Measurements from ENCODE around the gene RBM6.
"Not testable (repeated sequence)": the region's sequence is repeated elsewhere in the genome, so short reads cannot be mapped to it uniquely, and the experiment has no call there.

RBM6 gene

DNA sequence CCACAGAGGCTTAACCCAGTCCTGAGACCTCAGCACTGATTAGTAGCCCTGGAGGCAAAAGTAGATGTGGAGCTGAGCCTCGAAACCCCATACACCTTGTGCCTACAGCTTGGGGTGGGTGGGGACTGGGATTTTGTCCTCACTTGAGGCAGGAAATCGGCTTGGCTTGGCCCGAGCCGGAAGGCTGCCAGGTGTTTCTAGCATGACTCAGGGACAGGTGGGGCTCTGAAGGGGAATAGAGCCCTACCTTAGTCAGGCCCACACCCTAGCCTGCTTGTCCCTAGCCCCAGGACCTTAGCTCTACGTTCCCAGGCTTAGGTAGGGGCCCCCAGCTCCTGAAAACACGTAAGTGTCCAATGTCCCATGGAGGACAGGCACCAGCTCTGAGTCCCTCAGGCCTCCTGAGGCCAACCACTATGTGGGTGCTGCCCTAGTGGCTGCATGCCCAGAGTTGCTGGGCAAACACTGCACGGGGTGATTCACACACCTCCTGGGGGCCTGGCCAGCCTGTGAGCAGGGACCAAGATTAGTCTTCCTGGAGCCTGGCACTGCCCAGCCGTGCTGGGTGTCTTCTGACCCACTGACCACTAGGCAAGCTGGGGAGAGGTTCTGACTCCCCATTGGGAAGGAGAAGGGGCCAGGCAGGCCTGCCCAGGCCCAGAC lies 39.3 kb upstream of the RBM6 start:
- H3K4me3 ChIP-seq (ENCODE audit: control insufficient read depth in 1 of 7, extremely low read depth in 1 of 7, insufficient read depth in 4 of 7, low read depth in 2 of 7, low read length in 6 of 7) = no peak overlapping the region
- no peaks in the 10 kb centered on the region for H3K36me3 ChIP-seq (ENCODE audit: control insufficient read depth in 4 of 4, insufficient read depth in 4 of 4, low read length in 3 of 4)
- no peak overlapping the region for H3K27ac ChIP-seq (ENCODE audit: insufficient read depth in 1 of 2, low read depth in 1 of 2, low read length in 2 of 2, poor library complexity in 1 of 2, severe bottlenecking in 2 of 2)
- no peak for DNase-seq
- H3K27me3 ChIP-seq (replicated peaks in 2 of 5; ENCODE audit: control insufficient read depth in 4 of 5, insufficient read depth in 5 of 5, low read length in 4 of 5) = no peaks in the 10 kb centered on the region
- H3K9me3 ChIP-seq (ENCODE audit: control extremely low read depth in 1 of 5, control insufficient read depth in 4 of 5, insufficient read depth in 2 of 5, low read depth in 1 of 5, low read length in 4 of 5) = no peaks in the 10 kb centered on the region
- CTCF ChIA-PET = interaction anchor here (0.7 to 4.3 kb wide), 17 partner anchors 9 to 184 kb away, joined by 3 to 26 read pairs (median 4); partner anchors contain the start of genes CDHR4 and TRAIP
- WGBS (ENCODE audit: insufficient coverage) = 85% methylated on average over 6 of the region's 8 CpGs
- H3K4me1 ChIP-seq (ENCODE audit: control extremely low read depth in 1 of 4, control insufficient read depth in 4 of 4, insufficient read depth in 4 of 4, low read length in 3 of 4) = peaks cover 0 to 12% (median 11%) of the 10 kb centered on the region in 4 experiments
- POLR2A ChIA-PET = no interaction called here

DNA sequence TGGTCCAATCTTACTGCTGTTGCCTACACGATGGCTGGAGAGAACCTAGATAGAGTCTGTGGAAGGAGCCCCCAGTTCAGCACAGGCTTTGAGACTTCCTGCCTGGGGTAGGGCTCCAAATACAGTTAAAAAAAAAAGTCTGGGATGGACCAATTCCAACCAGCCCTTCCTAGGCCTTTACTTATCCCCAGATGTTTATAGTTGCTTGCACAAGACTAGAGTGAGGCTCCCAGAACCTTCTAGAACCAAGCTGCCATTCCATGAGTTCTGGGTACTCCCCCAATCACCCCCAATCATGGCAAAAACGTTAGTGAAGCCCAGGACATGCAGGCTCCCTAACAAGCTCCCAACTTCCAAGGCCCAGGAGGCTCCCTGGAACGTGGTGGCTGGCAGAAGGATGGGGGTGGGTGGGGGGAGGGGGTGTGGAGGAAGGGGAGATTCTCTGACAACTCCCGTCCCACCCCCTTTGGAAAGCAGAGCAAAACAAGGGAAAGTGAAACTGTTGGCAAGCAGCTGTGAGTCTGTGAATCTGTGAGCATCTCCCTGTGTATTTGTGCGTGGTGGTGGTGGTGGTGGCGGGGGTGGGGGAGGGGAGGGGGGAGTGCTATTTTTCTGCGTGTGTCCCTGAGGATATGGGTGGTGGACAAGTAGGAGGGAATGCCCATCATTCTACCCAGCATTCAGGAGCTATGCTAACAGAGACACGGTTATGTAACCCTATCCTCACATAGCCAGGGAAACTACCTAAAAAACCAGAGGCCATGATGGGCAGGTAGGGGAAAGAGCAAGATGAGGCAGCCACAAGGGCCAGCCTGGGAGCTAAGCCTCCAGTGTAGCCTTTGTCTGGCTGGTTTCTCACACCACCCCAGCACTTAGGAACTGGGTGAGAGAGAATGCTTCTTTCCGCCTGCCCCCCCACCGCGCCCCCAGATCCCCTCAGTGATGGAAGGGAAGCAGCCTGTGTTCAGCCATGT lies 38.3 kb upstream of the RBM6 start:
- ChIA-PET CTCF (interaction anchor here (0.6 to 4.3 kb wide), 15 partner anchors 8 to 91 kb away, joined by 3 to 26 read pairs (median 4); partner anchors contain the start of gene TRAIP), POLR2A (interaction anchor here (1.0 kb wide), 1 partner anchor 62 kb away, joined by 3 read pairs; no protein-coding TSS in a partner anchor)
- Histone ChIP-seq H3K27me3 (replicated peaks in 2 of 5; ENCODE audit: control insufficient read depth in 4 of 5, insufficient read depth in 5 of 5, low read length in 4 of 5) (no peaks in the 10 kb centered on the region), H3K36me3 (ENCODE audit: control insufficient read depth in 4 of 4, insufficient read depth in 4 of 4, low read length in 3 of 4) (no peaks in the 10 kb centered on the region), H3K27ac (ENCODE audit: insufficient read depth in 1 of 2, low read depth in 1 of 2, low read length in 2 of 2, poor library complexity in 1 of 2, severe bottlenecking in 2 of 2) (no peak overlapping the region), H3K4me1 (ENCODE audit: control extremely low read depth in 1 of 4, control insufficient read depth in 4 of 4, insufficient read depth in 4 of 4, low read length in 3 of 4) (peaks cover 0 to 22% (median 20%) of the 10 kb centered on the region in 4 experiments), H3K9me3 (ENCODE audit: control extremely low read depth in 1 of 5, control insufficient read depth in 4 of 5, insufficient read depth in 2 of 5, low read depth in 1 of 5, low read length in 4 of 5) (no peaks in the 10 kb centered on the region), H3K4me3 (ENCODE audit: control insufficient read depth in 1 of 7, extremely low read depth in 1 of 7, insufficient read depth in 4 of 7, low read depth in 2 of 7, low read length in 6 of 7) (no peak overlapping the region)
- DNase-seq = peak in 2 of 3 donors; percentile 41 to 44
- 85% methylated on average over 4 of the region's 11 CpGs for WGBS (ENCODE audit: insufficient coverage)

DNA sequence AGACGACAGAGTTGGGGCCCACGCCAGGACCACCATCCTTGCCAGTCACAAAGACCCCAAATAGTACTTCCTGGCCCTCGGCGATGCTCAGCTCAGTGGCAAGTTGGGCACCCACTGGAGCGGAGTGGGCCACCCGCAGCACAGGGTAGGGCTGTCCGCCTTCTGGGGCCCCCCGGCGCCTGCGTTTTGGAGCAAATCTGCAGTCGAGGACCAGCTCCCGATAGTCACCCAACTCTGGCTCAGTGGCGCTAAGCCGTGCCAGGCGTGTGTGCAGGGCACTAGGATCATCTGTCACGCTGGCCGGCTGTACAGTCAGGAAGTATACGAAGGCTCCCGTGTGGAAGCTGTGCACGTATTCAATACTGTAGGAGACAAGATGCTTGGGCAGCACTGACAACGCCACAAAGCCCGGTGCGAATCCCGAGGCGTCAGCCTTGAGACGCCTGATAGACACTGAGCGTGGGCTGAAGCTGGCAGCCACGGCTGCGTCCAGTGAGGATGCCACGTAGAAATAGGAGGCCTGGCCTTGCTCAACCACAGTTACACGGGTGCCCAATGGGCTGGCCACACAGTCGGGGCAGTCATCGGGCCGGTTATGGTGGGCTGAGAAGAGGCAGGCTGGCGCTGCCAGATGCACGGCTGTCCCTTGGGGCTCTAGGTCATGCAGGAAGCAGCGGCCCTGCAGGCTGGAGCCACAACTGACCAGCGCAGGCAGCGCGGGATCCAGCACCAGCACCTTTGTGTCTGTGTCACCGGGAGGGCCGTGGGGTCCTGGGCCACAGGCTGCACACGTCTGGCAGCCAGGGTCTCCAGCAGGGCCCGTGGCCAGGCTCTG lies 37.2 kb upstream of the RBM6 start:
- Histone ChIP-seq H3K4me1 (ENCODE audit: control extremely low read depth in 1 of 4, control insufficient read depth in 4 of 4, insufficient read depth in 4 of 4, low read length in 3 of 4) (peaks cover 0 to 22% (median 20%) of the 10 kb centered on the region in 4 experiments), H3K9me3 (ENCODE audit: control extremely low read depth in 1 of 5, control insufficient read depth in 4 of 5, insufficient read depth in 2 of 5, low read depth in 1 of 5, low read length in 4 of 5) (no peaks in the 10 kb centered on the region), H3K27me3 (replicated peaks in 2 of 5; ENCODE audit: control insufficient read depth in 4 of 5, insufficient read depth in 5 of 5, low read length in 4 of 5) (no peaks in the 10 kb centered on the region), H3K27ac (ENCODE audit: insufficient read depth in 1 of 2, low read depth in 1 of 2, low read length in 2 of 2, poor library complexity in 1 of 2, severe bottlenecking in 2 of 2) (no peak overlapping the region), H3K4me3 (ENCODE audit: control insufficient read depth in 1 of 7, extremely low read depth in 1 of 7, insufficient read depth in 4 of 7, low read depth in 2 of 7, low read length in 6 of 7) (no peak overlapping the region), H3K36me3 (ENCODE audit: control insufficient read depth in 4 of 4, insufficient read depth in 4 of 4, low read length in 3 of 4) (no peaks in the 10 kb centered on the region)
- ChIA-PET POLR2A (interaction anchor here (1.0 kb wide), 1 partner anchor 64 kb away, joined by 3 read pairs; no protein-coding TSS in a partner anchor), CTCF (interaction anchor here (0.8 to 4.3 kb wide), 5 partner anchors 20 to 61 kb away, joined by 3 to 26 read pairs (median 7); partner anchors contain the start of gene TRAIP)
- 97% methylated on average over 42 of the region's 44 CpGs for WGBS (ENCODE audit: insufficient coverage)
- DNase-seq = no peak

DNA sequence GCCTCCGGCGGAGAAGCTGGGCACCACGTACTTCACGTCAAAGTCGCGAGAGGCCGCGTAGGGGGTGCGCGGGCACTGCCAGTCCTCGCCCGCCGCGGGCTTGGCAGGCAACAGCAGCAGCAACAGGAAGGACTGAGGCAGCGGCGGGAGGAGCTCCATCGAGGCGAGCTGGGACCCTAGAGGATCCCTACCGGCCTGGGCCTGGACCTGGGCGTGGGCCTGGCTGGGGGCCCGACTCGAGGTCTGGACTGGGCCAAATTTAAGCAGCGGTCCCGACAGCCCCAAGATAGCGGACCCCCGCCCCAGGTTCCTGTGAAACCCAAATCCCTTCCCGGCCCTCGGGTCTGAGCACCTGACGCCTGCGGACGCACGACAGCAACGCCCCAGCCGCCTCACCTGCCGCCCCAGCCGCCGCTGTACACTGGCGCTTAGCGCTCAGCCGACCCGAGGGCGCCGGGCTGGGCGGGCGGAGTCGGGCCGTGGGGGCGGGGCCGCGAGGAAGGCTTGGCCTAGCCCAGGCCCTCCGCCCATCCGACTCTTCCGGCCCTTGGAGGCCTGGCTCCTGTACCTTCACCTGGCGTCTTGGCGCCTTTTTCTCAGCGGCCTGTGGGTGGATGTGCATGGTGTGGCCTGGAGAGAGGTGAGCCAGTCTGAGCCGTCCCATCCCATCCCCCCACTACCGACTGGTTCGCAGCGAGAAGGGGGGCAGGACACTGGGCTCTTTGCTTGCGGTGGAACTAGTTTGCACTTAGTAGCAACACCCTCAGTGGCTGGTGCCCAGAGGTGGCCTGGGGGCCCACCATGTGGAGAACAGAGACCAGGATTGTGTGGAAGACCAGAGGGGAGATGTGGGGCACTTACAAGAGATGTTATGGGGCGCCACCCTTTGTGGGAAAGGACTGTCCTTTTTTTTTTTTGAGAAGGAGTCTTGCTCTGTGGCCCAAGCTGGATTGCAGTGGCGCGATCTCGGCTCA lies 36.2 kb upstream of the RBM6 start, which contains the start of gene MST1R:
Gene MST1R (minus strand): TSS at position 423 of the 974 bp plus-strand sequence. CDS start 264 bp downstream, at position 159.
- DNase-seq = peak; percentile 58 to 77 (median 75)
- 51% methylated on average over 46 of the region's 65 CpGs for WGBS (ENCODE audit: insufficient coverage)

DNA sequence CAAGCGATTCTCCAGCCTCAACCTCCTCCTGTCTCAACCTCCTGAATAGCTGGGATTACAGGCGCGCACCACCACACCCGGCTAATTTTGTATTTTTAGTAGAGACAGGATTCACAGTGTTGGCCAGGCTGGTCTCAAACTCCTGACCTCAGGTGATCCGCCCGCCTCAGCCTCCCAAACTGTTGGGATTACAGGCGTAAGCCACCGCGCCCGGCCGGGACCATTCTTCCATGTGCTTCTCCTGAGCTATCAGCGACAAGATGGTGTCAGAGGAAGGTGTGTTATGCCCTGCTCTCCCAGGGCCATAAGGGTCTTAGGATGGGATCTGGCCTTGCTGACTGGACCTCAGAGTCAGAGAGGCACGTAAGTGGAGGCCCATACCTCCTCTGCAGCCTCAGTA lies 35.5 kb upstream of the RBM6 start:
- CTCF ChIA-PET = interaction anchor here (1.2 to 4.0 kb wide), 8 partner anchors 39 to 101 kb away, joined by 4 to 26 read pairs (median 7); partner anchors contain the start of genes INKA1 and TRAIP
- WGBS (ENCODE audit: insufficient coverage) = 98% methylated on average over 11 of the region's 13 CpGs
- Histone ChIP-seq H3K4me3 (ENCODE audit: control insufficient read depth in 1 of 7, extremely low read depth in 1 of 7, insufficient read depth in 4 of 7, low read depth in 2 of 7, low read length in 6 of 7) (peak overlapping the region in 2 of 7 experiments; percentile 70 to 76), H3K4me1 (ENCODE audit: control extremely low read depth in 1 of 4, control insufficient read depth in 4 of 4, insufficient read depth in 4 of 4, low read length in 3 of 4) (peaks cover 0 to 22% (median 20%) of the 10 kb centered on the region in 4 experiments)
- H3K36me3 ChIP-seq (ENCODE audit: control insufficient read depth in 4 of 4, insufficient read depth in 4 of 4, low read length in 3 of 4); H3K27me3 ChIP-seq (replicated peaks in 2 of 5; ENCODE audit: control insufficient read depth in 4 of 5, insufficient read depth in 5 of 5, low read length in 4 of 5); POLR2A ChIA-PET; H3K9me3 ChIP-seq (ENCODE audit: control extremely low read depth in 1 of 5, control insufficient read depth in 4 of 5, insufficient read depth in 2 of 5, low read depth in 1 of 5, low read length in 4 of 5); DNase-seq; H3K27ac ChIP-seq (ENCODE audit: insufficient read depth in 1 of 2, low read depth in 1 of 2, low read length in 2 of 2, poor library complexity in 1 of 2, severe bottlenecking in 2 of 2): not testable (repeated sequence)

More for the DNA sequence above, 36.2 kb upstream of the RBM6 start, which contains the start of gene MST1R:
- CTCF ChIA-PET = interaction anchor here (1.2 to 4.0 kb wide), 5 partner anchors 47 to 101 kb away, joined by 5 to 26 read pairs (median 15); partner anchors contain the start of genes INKA1 and TRAIP
- POLR2A ChIA-PET = no interaction called here
- Histone ChIP-seq H3K4me3 (ENCODE audit: control insufficient read depth in 1 of 7, extremely low read depth in 1 of 7, insufficient read depth in 4 of 7, low read depth in 2 of 7, low read length in 6 of 7) (peak within 1 kb of the TSS; percentile 20 to 76 (median 65)), H3K27ac (ENCODE audit: insufficient read depth in 1 of 2, low read depth in 1 of 2, low read length in 2 of 2, poor library complexity in 1 of 2, severe bottlenecking in 2 of 2) (no peak within 1 kb of the TSS), H3K27me3 (replicated peaks in 2 of 5; ENCODE audit: control insufficient read depth in 4 of 5, insufficient read depth in 5 of 5, low read length in 4 of 5) (no peaks in the 10 kb centered on the region), H3K36me3 (ENCODE audit: control insufficient read depth in 4 of 4, insufficient read depth in 4 of 4, low read length in 3 of 4) (peaks cover 0 to 2% (median under 1%) of the 10 kb centered on the region in 4 experiments), H3K4me1 (ENCODE audit: control extremely low read depth in 1 of 4, control insufficient read depth in 4 of 4, insufficient read depth in 4 of 4, low read length in 3 of 4) (peaks cover 0 to 22% (median 20%) of the 10 kb centered on the region in 4 experiments), H3K9me3 (ENCODE audit: control extremely low read depth in 1 of 5, control insufficient read depth in 4 of 5, insufficient read depth in 2 of 5, low read depth in 1 of 5, low read length in 4 of 5) (no peaks in the 10 kb centered on the region)
